Caco-2 (cell line): ENCODE measurements around the gene BEAN1. TPM values are rescaled to one million over a fixed set of nuclear protein-coding genes. Genes with fewer than 3 reads are reported as not detected.

Source experiments
- BruUV-seq: library from RNA; stranded (reverse); fragments of 400-500 nt; replicated peaks from 2 replicates; lab custom pipeline; 2021; lab: Mats Ljungman, UMichigan
- CTCF ChIA-PET: fragments of 300-600 bp; sonication (Branson Sonifier 250); formaldehyde crosslinking; loops from one replicate; lab custom pipeline; 2022; ENCODE audit warnings: antibody characterized with exemption; lab: Charles Lee
- POLR2A ChIA-PET: fragments of 300-600 bp; sonication (Branson Sonifier 250); formaldehyde crosslinking; loops from one replicate; lab custom pipeline; 2022; ENCODE audit warnings: antibody characterized with exemption; lab: Charles Lee
- DNase-seq, 2 experiments: peaks; one replicate each; pipeline versions ENCODE4 v3.0.0 to v3.0.0-alpha.2; 2020 to 2022
- H3K27me3 ChIP-seq: replicated peaks from 2 replicates; pipeline ENCODE4 v1.6.0; 2011; ENCODE audit warnings: low read length; ENCODE audit not compliant: control insufficient read depth, insufficient read depth
- H3K36me3 ChIP-seq: 2 replicates; pipeline ENCODE4 v1.5.1; 2011; ENCODE audit warnings: low read length; ENCODE audit not compliant: control insufficient read depth, insufficient read depth
- H3K4me1 ChIP-seq: fragments of 250-450 bp; sonication (Bioruptor Pico); 2 replicates; pipeline ENCODE4 v1.5.1; 2020; ENCODE audit warnings: mild to moderate bottlenecking
- H3K4me3 ChIP-seq: 2 replicates; pipeline ENCODE4 v1.5.1; 2011; ENCODE audit warnings: low read depth, mild to moderate bottlenecking, control low read depth, low read length
- H3K9me3 ChIP-seq: fragments of 250-450 bp; sonication (Bioruptor Pico); 2 replicates; pipeline ENCODE4 v1.5.1; 2020; ENCODE audit warnings: mild to moderate bottlenecking, moderate library complexity
- H3K27ac Mint-ChIP-seq: one replicate; pipeline ENCODE4 v1.8.0; 2022; ENCODE audit warnings: mixed read lengths; ENCODE audit not compliant: unreplicated experiment
- H3K27me3 Mint-ChIP-seq: one replicate; pipeline ENCODE4 v1.8.0; 2022; ENCODE audit warnings: mixed read lengths; ENCODE audit not compliant: insufficient read depth, unreplicated experiment
- H3K36me3 Mint-ChIP-seq: one replicate; pipeline ENCODE4 v1.8.0; 2022; ENCODE audit warnings: mild to moderate bottlenecking, mixed read lengths; ENCODE audit not compliant: insufficient read depth, unreplicated experiment
- H3K4me1 Mint-ChIP-seq: one replicate; pipeline ENCODE4 v1.8.0; 2022; ENCODE audit warnings: low read depth, mixed read lengths; ENCODE audit not compliant: unreplicated experiment
- H3K4me3 Mint-ChIP-seq: one replicate; pipeline ENCODE4 v1.8.0; 2022; ENCODE audit warnings: mild to moderate bottlenecking, moderate library complexity, mixed read lengths; ENCODE audit not compliant: unreplicated experiment
- H3K9me3 Mint-ChIP-seq: one replicate; pipeline ENCODE4 v1.8.0; 2022; ENCODE audit warnings: mixed read lengths; ENCODE audit not compliant: unreplicated experiment
- intact Hi-C: fragments of 100-400 bp; cut with micrococcal nuclease; formaldehyde crosslinking; loops from one replicate; pipeline ENCODE4 v1.10.0; 2022; ENCODE audit not compliant: unreplicated experiment
- total RNA-seq: library from RNA; stranded (reverse); gene quantifications from 2 replicates; pipeline ENCODE4 v1.2.3, GENCODE V29; 2022
- TF ChIP-seq, protein P1 (sequence below), 2 experiments: fragments of 200-600 bp in 1 of 2; IDR thresholded peaks; 1 replicate in 1 of 2; 2 replicates in 1 of 2; pipeline versions ENCODE4 v1.5.1 to v1.8.0; 2011 to 2022; ENCODE audit warnings: antibody characterized with exemption in 1 of 2, control low read depth in 1 of 2, inconsistent platforms in 1 of 2, low read depth in 1 of 2, low read length in 1 of 2, mild to moderate bottlenecking in 1 of 2, moderate library complexity in 1 of 2; ENCODE audit not compliant: insufficient read depth in 1 of 2, severe bottlenecking in 1 of 2, unreplicated experiment in 1 of 2

The BEAN1 gene
- total RNA-seq, 1 experiment from 2014 or later: not detected

DNA sequence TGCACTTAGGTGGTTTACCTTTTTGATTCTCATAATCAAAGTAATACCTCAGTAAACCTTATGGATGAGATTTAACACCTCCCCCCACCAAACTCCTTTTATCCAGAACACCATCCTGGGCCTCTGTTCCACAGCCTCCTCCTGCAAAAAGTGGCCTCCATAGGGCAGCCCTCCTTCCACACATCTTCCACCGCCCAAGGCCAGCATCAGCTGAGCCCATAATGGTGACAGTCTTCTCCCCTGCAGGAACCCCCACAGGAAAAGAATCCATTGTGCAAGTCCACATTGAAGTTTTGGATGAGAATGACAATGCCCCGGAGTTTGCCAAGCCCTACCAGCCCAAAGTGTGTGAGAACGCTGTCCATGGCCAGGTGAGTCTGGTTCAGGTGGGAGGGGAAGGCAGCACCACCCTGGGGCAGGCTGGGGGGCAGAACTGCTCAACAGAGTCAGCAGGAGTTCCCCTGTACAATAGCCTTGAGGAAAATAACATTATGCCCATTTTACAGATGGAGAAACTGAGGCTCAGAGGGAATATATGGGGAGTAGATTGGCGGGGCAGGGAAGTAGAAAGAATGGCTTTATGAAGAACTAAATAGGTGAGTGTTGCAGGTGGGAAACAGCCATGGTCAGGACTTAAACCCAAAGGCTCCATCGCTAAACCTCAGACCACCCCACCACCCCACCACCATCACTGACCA is 29.2 kb upstream of the BEAN1 start:
- H3K4me1 Mint-ChIP-seq: no peaks in the 10 kb centered on the region
- H3K27me3 Mint-ChIP-seq: peaks cover 10% of the 10 kb centered on the region
- no peaks in the 10 kb centered on the region for H3K9me3 Mint-ChIP-seq
- H3K27me3 ChIP-seq: no peaks in the 10 kb centered on the region
- intact Hi-C loops: no loop called here
- TF ChIP-seq, protein P1, sequence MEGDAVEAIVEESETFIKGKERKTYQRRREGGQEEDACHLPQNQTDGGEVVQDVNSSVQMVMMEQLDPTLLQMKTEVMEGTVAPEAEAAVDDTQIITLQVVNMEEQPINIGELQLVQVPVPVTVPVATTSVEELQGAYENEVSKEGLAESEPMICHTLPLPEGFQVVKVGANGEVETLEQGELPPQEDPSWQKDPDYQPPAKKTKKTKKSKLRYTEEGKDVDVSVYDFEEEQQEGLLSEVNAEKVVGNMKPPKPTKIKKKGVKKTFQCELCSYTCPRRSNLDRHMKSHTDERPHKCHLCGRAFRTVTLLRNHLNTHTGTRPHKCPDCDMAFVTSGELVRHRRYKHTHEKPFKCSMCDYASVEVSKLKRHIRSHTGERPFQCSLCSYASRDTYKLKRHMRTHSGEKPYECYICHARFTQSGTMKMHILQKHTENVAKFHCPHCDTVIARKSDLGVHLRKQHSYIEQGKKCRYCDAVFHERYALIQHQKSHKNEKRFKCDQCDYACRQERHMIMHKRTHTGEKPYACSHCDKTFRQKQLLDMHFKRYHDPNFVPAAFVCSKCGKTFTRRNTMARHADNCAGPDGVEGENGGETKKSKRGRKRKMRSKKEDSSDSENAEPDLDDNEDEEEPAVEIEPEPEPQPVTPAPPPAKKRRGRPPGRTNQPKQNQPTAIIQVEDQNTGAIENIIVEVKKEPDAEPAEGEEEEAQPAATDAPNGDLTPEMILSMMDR (IDR thresholded peaks at IDR 0.05; ENCODE audit: insufficient read depth in 1 of 2, low read depth in 1 of 2, low read length in 1 of 2, severe bottlenecking in 1 of 2, unreplicated experiment in 1 of 2): no peak
- no peaks in the 10 kb centered on the region for H3K36me3 ChIP-seq
- ChIA-PET CTCF (no interaction called here), POLR2A (no interaction called here)
- H3K4me3 Mint-ChIP-seq: no peak overlapping the region
- no peaks in the 10 kb centered on the region for H3K4me1 ChIP-seq
- BruUV-seq: no TSS peak
- no peak for DNase-seq
- no peak overlapping the region for H3K27ac Mint-ChIP-seq
- H3K4me3 ChIP-seq: no peak overlapping the region
- no peaks in the 10 kb centered on the region for H3K9me3 ChIP-seq
- no peaks in the 10 kb centered on the region for H3K36me3 Mint-ChIP-seq

DNA sequence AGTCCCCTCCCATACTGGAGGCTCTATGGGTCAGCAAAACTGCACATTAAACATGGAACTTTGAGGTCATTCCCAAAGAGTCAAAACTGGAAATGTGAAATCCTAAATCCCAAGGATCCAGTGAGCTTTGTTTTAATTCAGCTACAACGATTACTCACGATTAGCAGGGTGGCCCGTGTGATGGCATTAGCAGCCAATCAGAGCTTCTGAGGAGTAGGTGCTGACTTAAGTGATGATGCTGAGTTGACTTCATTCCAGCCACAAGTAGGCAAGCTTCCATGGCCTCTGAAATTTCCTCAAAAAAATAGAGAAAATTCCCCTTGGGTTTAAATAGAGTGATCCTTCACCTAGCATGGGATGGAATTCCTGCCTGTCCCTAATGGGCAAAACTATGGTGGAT is 28.1 kb upstream of the BEAN1 start:
- ChIA-PET CTCF (interaction anchor here (0.6 kb wide), 2 partner anchors 45 to 250 kb away, joined by 3 read pairs; no protein-coding TSS in a partner anchor), POLR2A (no interaction called here)
- Mint-ChIP-seq H3K27ac (no peak overlapping the region), H3K4me3 (no peak overlapping the region), H3K36me3 (no peaks in the 10 kb centered on the region), H3K9me3 (no peaks in the 10 kb centered on the region), H3K4me1 (no peaks in the 10 kb centered on the region), H3K27me3 (peaks cover 10% of the 10 kb centered on the region)
- H3K4me3 ChIP-seq: no peak overlapping the region
- no TSS peak for BruUV-seq
- no peaks in the 10 kb centered on the region for H3K36me3 ChIP-seq
- DNase-seq: no peak
- intact Hi-C loops: no loop called here
- TF ChIP-seq, protein P1 (IDR thresholded peaks at IDR 0.05; ENCODE audit: insufficient read depth in 1 of 2, low read depth in 1 of 2, low read length in 1 of 2, severe bottlenecking in 1 of 2, unreplicated experiment in 1 of 2): no peak
- H3K27me3 ChIP-seq: no peaks in the 10 kb centered on the region
- H3K4me1 ChIP-seq: no peaks in the 10 kb centered on the region
- no peaks in the 10 kb centered on the region for H3K9me3 ChIP-seq

- Histone ChIP-seq H3K9me3 (peaks cover 1% of the 10 kb centered on the region; the same call in 1 of the 2 replicates), H3K4me1 (no peaks in the 10 kb centered on the region), H3K4me3 (no peak overlapping the region), H3K27me3 (no peaks in the 10 kb centered on the region), H3K36me3 (no peaks in the 10 kb centered on the region)
- DNase-seq: no peak
- H3K9me3 Mint-ChIP-seq: no peaks in the 10 kb centered on the region
- intact Hi-C loops: no loop called here
- H3K27me3 Mint-ChIP-seq: peaks cover 10% of the 10 kb centered on the region
- BruUV-seq: no TSS peak
- no peaks in the 10 kb centered on the region for H3K4me1 Mint-ChIP-seq
- no peak overlapping the region for H3K27ac Mint-ChIP-seq
- H3K36me3 Mint-ChIP-seq: no peaks in the 10 kb centered on the region
- no peak overlapping the region for H3K4me3 Mint-ChIP-seq
- ChIA-PET POLR2A (no interaction called here), CTCF (no interaction called here)
- TF ChIP-seq, protein P1 (IDR thresholded peaks at IDR 0.05; ENCODE audit: insufficient read depth in 1 of 2, low read depth in 1 of 2, low read length in 1 of 2, severe bottlenecking in 1 of 2, unreplicated experiment in 1 of 2): no peak
Measured at GRCh38 chr16:66399930-66400329, 27.2 kb upstream of the BEAN1 start.
